Kidney epithelial cell (primary cell): ENCODE results near the gene CCDC92. TPM values are rescaled to one million over a fixed set of nuclear protein-coding genes. Genes with fewer than 3 reads are reported as not detected.

ENCODE experiments used
- DNase-seq: peaks from one replicate; pipeline ENCODE4 v3.0.0-alpha.2; 2010; ENCODE audit warnings: low read depth
- H3K27me3 ChIP-seq: 2 replicates; pipeline ENCODE4 v1.6.0; 2011; ENCODE audit warnings: low read length; ENCODE audit not compliant: control insufficient read depth, insufficient read depth
- H3K36me3 ChIP-seq: 2 replicates; pipeline ENCODE4 v1.5.1; 2011; ENCODE audit warnings: low read length; ENCODE audit not compliant: control insufficient read depth, insufficient read depth
- H3K4me3 ChIP-seq: 2 replicates; pipeline ENCODE4 v1.5.1; 2011; ENCODE audit warnings: low read depth, mild to moderate bottlenecking, control low read depth, low read length
- total RNA-seq: library from RNA; depleted of rRNA; stranded (reverse); fragments of >200 nt; gene quantifications from 2 replicates; pipeline ENCODE4 v1.2.3, GENCODE V29; 2015
- TF ChIP-seq, protein P1 (sequence below): IDR thresholded peaks from 2 replicates; pipeline ENCODE4 v1.5.1; 2011; ENCODE audit warnings: mild to moderate bottlenecking, moderate library complexity, low read length, control low read depth, inconsistent platforms; ENCODE audit not compliant: insufficient read depth, poor library complexity, severe bottlenecking

Gene CCDC92
- total RNA-seq, 1 donor from 2014 or later = 30.8 TPM

DNA sequence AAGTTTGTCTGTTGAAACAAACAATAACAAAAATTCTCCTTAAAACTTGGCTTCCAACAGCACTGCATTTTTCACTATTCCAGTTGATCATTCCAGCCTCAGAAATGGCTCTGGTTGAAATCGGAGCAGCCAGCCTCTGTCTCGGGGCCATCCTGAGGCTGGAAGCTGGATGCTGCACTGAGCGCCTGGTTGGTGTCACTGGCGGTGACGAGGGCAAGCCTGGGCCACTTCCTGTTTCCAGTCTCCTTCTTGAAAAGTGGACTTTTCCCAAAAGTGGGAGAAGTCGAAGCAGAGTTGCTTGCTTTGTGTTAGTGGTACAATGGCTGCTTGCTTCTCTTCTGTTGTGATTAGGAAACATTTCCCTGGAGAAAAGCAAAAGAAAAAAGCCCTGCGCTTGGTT lies 48.7 kb downstream of the CCDC92 start:
- no peak overlapping the region for H3K4me3 ChIP-seq
- no peak for DNase-seq
- TF ChIP-seq, protein P1, sequence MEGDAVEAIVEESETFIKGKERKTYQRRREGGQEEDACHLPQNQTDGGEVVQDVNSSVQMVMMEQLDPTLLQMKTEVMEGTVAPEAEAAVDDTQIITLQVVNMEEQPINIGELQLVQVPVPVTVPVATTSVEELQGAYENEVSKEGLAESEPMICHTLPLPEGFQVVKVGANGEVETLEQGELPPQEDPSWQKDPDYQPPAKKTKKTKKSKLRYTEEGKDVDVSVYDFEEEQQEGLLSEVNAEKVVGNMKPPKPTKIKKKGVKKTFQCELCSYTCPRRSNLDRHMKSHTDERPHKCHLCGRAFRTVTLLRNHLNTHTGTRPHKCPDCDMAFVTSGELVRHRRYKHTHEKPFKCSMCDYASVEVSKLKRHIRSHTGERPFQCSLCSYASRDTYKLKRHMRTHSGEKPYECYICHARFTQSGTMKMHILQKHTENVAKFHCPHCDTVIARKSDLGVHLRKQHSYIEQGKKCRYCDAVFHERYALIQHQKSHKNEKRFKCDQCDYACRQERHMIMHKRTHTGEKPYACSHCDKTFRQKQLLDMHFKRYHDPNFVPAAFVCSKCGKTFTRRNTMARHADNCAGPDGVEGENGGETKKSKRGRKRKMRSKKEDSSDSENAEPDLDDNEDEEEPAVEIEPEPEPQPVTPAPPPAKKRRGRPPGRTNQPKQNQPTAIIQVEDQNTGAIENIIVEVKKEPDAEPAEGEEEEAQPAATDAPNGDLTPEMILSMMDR = no peak
- H3K27me3 ChIP-seq = peaks cover 8% of the 10 kb centered on the region
- no peaks in the 10 kb centered on the region for H3K36me3 ChIP-seq

- Histone ChIP-seq H3K27me3 (peaks cover 4% of the 10 kb centered on the region), H3K4me3 (no peak overlapping the region), H3K36me3 (no peaks in the 10 kb centered on the region)
- TF ChIP-seq, protein P1 = no peak
- no peak for DNase-seq
Measured at GRCh38 chr12:123923038-123923437, 49.6 kb downstream of the CCDC92 start.

- H3K36me3 ChIP-seq = no peaks in the 10 kb centered on the region
- TF ChIP-seq, protein P1 = no peak
- H3K27me3 ChIP-seq = peaks cover 2% of the 10 kb centered on the region
- no peak for DNase-seq
- H3K4me3 ChIP-seq = no peak overlapping the region
Measured at GRCh38 chr12:123919980-123920360, 52.7 kb downstream of the CCDC92 start.

- DNase-seq = no peak
- H3K4me3 ChIP-seq = no peak overlapping the region
Measured at GRCh38 chr12:123917337-123917850, 55.2 kb downstream of the CCDC92 start.

GRCh38 chr12:123916729-123917128 lies 55.9 kb downstream of the CCDC92 start:
- Histone ChIP-seq H3K36me3 (no peaks in the 10 kb centered on the region), H3K4me3 (no peak overlapping the region), H3K27me3 (peaks cover 3% of the 10 kb centered on the region)
- no peak for DNase-seq
- TF ChIP-seq, protein P1 = no peak

More at GRCh38 chr12:123917337-123917850, 55.2 kb downstream of the CCDC92 start:
- H3K36me3 ChIP-seq = no peaks in the 10 kb centered on the region
- peaks cover 3% of the 10 kb centered on the region for H3K27me3 ChIP-seq
- TF ChIP-seq, protein P1 = no peak

GRCh38 chr12:123914726-123915333 lies 57.8 kb downstream of the CCDC92 start:
- TF ChIP-seq, protein P1 = no peak
- Histone ChIP-seq H3K36me3 (no peaks in the 10 kb centered on the region), H3K4me3 (no peak overlapping the region), H3K27me3 (peaks cover 3% of the 10 kb centered on the region)
- no peak for DNase-seq
